Stimulated activated CD8-positive, alpha-beta memory T cell treated with anti-CD3 and anti-CD28 coated beads, Interleukin-4, amount 100 ng/mL, for 24 hours (primary cell): Measurements from ENCODE around the gene KCNC4.

Experiments used
- DNase-seq: peaks from one replicate; pipeline ENCODE4 v3.0.0-alpha.2; 2020; ENCODE audit warnings: low read depth

KCNC4 gene

DNA sequence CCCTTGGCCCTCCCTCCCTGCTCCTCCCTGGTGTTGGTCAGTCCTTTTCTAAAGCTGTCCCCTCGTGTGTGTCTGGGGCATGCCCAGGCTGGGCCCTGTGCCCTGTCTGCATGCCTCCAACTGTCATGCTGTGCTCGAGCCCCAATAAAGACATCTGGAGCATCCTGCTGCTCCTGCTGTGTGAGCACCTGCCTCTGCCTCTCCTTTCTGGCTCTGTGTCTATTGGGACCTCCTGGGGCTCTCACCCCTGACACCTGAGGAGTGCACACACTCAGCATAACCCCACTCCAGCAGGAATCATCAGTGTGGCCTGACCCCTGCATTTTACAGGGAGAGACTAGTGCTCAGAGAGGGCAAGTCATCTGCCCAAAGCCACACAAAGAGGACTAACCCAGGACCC lies 23.7 kb downstream of the KCNC4 start:
- no peak for DNase-seq

- no peak for DNase-seq
Measured at GRCh38 chr1:110234691-110235090, 24.6 kb downstream of the KCNC4 start.

DNA sequence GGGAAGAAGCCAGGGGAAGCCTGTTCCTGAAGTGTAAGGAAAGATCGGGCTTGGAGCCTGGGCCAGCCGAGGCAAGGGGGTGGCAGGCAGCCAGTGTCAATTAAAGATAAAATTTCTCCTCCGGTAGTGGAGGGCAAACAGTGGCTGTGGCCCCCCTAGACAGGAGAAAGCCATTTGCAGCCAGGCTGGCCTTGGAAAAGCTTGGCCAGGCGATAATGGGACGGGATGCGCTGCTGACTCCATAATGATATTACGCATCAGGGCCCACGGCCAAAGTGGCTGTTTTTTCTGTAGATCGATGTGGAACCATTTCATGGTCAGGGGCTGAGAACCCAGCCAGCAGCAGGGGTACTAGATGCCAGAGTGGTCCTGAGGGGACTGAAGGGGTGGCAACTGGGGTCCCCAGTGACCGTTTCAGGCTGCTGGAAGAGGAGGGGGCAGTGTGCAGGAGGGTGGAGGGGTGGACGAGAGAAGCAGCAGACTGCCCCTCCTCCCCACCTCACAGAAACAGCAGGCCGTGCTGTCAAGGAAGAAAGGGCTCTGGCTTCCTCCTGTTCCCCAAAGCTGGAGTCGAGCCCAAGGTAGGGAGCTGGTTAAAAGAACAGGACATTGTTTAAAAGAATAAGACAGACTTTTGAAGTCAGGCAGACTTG lies 25.2 kb downstream of the KCNC4 start:
- DNase-seq = no peak

DNA sequence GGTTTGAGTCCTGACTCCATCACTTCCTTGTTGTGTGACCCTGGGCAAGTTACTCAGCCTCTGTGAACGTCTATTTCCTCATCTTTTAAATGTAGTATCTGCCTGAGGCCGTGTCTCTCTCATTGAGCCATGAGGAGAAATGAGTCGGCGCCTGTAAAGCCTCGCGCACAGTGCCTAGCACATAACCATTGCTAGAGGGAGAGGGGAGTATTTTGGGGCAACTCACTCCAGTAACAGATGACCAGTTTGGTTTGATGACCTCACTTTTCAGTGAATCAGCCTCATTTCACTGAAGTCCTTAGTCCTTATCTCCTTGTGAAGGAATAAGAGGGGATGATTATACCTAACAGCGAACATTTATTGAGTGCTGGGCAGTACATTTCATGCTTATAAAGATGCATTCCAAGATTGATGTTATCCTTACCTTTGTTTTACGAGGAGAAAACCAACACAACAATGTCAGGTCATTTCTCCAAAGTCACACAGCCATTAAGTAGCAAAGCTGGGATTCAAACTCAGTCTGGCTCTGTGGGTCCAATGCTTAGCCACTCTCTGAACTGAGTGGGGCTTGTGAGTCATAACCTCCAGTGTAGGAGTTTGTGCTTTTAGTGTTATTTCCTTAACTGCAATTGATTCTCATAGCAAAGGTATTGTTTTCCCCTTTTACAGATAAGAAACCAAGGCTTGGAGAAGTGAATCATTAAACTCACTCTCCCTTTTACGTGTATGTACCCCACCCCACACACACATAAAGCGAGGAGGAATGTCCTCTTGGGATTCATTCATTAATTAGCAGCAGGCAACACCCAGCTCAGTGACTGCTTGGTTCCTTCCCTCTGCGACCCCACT lies 25.9 kb downstream of the KCNC4 start:
- no peak for DNase-seq

DNA sequence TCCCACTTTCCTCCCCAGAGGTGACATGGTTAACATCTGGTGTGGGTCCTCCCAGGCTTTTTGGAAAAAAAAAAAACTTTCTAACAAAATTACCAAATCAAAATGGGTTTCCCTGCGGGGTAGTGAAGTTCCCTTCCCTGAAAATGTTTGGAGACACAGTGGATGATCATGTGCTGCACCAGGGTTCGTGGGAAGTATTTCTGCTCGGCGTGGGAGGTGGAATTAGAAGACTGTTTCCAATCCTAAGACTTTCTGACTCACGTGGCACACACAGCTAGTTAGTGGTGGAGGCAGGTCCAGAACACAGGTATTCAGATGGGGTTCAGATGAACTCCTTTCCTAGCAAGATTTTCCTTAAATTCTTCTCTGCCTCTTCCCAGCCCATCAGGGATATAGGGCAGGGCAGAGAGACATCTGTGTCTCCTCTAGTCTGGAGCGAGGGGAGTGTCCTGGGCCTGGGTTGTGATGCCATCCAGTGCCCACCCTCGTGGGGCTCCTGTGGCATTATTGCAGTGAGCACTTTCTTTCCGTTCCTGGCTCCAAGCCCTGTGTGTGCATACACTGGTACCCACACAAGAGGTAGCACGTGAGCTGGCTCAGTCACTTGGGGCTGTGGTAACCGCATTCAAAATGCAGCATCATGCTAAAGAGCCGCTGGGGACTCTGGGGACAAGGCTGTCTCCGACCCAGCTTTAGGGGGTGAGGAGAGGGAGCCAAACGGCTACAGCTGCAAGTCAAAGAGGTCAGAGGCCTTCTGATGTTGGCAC lies 27.5 kb downstream of the KCNC4 start:
- no peak for DNase-seq

GRCh38 chr1:110239441-110240430 lies 29.6 kb downstream of the KCNC4 start:
- no peak for DNase-seq

DNA sequence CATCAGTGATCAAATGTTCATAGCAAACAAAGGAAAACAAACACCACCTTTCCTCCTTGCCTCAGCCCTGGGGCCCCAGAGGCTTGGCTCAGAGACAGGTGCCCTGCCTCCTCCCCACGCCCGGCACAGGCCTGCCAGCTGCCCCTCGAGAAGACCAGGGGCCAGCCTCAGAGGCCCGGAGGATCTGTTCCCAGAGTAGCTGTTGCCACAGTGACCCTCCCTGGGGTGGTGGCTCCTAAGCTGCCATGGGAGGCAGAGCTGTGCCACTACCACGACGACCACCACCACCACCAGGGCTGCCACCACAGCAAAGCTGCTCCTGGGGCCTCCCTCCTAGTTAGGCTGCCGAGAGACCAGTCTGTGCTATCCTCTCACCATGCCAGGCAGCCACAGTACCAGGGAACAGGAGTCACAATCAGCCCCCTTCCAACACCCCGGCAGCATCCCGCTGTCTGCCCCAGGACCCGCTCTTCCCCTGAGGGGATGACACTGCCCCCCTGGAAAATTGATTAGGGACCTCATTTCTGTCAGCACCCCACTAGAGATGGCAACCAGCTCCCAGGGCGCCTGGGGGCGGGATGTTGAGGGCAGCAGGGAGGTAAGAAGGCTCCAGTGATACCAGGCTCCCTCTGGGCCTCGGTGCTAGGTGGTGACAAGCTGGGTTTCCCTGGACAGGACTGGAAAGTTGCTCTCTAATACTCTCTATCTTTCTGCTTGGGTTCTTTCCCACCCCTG lies 30.5 kb downstream of the KCNC4 start:
- no peak for DNase-seq

- DNase-seq = no peak
Measured at GRCh38 chr1:110241516-110241915, 31.4 kb downstream of the KCNC4 start.

GRCh38 chr1:110242062-110242461 lies 31.9 kb downstream of the KCNC4 start:
- no peak for DNase-seq

- DNase-seq = no peak
Measured at GRCh38 chr1:110242731-110243130, 32.6 kb downstream of the KCNC4 start.

- DNase-seq = no peak
Measured at GRCh38 chr1:110243146-110243545, 33.0 kb downstream of the KCNC4 start.

DNA sequence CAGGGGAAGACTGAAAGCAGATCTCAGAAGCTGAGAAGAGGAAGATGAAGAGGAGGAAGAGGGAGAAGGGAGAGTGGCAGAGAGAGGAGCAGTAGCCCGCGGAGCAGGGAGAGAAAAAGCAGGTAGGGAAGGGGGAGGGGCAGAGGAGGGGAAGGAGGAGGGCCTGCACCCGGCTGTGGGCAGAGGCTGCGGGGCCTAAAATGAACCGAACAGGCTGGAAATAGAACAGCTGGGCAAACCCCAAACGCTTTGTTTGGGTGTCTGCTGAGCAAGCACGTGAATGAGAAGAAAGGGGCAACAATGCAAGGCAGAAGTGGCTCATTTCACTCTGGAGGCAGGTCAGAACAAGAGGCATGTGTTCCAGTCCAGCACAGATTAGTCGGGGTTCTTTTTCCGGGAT lies 33.5 kb downstream of the KCNC4 start:
- DNase-seq = no peak

- no peak for DNase-seq
Measured at GRCh38 chr1:110245876-110246620, 35.9 kb downstream of the KCNC4 start.

DNA sequence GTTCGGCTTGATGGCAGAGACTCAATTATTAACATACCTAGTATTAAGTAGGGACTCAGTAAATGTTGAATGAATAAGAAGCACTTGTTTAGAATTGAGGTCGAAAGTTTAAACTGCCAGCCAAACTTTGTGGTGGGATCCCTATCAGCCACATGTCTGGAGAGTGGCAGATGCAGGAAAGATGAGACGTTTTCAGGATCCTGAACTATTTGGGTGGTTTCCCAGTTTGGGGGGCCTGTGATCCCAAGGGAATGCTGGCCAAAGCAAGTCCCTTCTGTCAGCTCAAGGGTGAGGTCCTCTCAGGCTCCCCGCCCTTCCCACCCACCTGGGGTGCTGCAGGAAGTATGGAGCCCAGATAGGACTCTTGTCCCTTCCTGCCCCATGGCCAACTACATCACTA lies 38.6 kb downstream of the KCNC4 start:
- no peak for DNase-seq

- DNase-seq = no peak
Measured at GRCh38 chr1:110249256-110249655, 39.1 kb downstream of the KCNC4 start.

GRCh38 chr1:110250008-110250407 lies 39.9 kb downstream of the KCNC4 start:
- no peak for DNase-seq

GRCh38 chr1:110250749-110251148 lies 40.6 kb downstream of the KCNC4 start:
- no peak for DNase-seq

DNA sequence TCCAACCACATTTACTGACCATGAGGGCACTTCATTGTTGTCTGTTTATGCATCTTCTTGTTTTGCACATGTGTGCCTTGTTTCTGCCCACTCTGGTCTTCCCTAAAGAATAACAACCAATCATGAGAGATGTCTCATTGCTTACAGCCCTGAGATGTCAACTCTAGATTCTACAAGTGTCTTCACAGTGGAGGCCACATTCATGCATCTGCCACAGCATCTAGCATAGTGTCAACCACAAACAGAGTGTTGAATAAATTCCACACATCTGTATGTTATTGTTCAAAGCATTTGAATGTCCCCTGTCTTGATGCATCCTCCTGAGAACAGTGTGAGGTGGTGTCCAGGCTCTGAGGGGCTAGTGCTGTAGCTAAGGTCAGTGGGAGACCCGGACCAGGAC lies 43.1 kb downstream of the KCNC4 start:
- DNase-seq = no peak

GRCh38 chr1:110254604-110255391 lies 44.7 kb downstream of the KCNC4 start:
- DNase-seq = no peak
